OCI-M2 (cell line): Measurements from ENCODE around the gene CHN1.

Source experiments
- DNase-seq: peaks from one replicate; lab custom pipeline; 2025; ENCODE audit not compliant: unreplicated experiment; lab: John Stamatoyannopoulos, UW

CHN1 gene

DNA sequence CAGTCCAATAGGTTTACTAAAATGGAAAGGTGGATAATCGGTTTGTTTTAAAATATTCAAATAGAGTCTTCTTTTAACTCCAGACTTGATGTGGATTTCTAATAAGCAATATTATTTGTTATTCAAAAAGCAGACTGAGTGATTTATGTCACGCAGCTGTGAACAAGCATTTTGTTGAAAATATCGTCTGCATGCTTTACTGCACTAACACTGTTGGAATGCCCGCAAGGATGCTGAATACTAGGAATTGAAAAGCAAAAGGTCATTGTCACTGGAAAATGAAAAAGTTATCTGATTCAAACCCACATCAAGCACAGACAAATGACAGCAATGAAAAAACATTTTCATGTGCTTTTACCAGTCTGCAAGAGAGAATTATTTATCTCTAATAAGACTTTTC, 31.1 kb downstream of the CHN1 start:
- no peak for DNase-seq

DNA sequence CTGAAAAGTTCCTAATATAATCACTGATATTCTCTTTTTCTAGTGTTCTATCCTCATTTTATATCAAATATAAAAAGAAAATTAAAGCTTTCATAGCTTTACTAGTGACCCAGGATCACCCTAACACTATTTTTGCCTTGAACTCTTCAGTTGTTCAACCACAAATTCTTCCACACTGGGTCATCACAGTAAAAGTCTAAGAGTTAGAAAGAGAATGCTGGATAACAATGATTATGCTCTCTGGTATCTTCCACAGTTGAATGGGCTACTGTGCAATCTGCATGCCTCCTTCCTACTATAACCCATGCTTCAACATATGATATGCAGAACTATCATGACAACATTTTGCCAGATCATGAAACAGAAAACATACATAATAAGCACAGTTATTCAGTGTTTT, 32.3 kb downstream of the CHN1 start:
- no peak for DNase-seq

DNA sequence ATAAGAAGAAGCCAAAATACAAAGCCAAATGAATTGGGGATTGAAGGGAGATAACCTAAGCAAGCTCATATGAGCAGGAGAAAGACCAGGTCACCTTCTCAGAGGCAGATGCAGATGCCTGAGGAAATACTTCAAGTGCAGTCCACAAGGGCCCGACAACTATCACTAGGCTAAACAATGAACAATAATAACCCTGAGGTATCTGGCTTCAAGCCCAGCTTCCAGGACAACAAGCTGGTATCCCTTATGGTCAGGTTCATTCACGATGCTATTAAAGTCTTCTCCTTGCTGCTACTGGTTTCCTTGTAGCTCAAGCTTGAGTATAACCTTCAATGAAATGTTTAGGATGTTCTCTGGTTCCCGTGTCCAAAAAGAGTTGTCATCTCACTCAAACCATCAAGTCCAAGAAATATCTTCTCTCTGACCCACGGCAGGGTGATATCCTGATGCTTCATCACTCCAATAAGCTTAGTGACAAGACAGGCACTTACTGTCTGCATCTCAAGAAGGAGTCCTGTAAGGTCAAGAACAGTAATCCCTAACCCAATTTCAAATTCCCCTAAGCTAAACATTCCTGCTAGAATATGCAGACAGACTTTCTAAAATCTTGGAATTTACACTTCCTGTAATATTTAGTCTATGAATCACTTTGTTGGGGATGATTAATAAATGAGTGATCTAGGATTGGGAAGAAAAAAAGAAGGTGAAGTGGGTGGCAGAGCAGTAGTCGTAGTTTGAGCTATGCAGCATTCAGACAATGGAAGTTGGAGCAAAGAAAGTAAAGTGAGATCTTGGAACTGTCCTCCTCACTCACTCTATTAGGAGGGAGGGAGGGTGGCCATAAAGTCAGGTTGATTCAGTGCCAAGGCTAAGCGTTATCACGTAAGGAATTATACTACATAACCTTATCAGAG, 33.1 kb downstream of the CHN1 start:
- no peak for DNase-seq

DNA sequence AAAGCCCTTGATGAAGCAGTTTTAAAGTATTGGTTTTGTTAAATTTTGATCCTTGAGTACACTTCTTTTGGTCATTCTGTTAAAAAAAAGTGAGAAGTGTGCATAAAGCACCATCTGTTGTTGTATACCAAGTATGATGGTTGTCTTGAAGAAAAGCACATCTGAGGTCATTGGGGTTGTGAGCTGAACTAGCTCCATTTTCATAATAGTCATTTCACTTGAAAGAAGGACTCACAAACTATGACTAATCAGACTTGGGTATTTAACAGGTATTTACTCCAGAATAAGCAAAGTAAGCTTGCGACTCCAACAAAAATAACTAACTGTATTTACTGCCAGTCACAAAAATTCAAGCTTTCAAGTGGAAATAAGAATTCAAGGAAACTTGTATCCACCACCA, 35.1 kb downstream of the CHN1 start:
- DNase-seq = no peak

DNA sequence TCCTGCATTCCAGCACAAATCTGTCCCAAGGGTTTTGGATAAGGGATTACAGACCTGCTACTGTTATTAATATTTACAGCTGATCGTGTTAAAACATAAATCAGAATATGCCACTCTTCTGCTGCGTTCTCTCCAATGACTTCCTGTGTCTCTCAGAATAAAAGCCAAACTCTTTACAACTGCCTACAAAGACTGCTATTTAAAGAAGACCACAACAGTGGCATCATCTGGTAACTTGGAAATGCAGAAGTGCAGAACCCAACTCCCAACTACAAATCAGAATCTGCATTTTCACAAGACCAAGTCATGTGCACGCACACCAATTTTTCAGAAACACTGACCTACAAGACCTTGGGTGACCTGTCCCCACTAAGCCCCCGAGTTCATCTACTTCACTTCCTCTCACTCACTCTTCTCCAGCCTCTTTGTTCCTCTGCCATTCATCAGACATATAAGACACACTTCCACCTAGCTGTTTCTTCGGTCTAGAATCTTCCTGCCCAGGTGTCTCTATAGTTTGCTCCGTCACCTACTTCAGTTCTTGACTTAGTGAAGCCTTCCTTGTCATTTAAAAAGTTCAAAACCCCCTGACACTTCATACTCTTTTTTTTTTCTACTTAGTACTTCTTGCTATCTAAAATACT, 36.0 kb downstream of the CHN1 start:
- no peak for DNase-seq

DNA sequence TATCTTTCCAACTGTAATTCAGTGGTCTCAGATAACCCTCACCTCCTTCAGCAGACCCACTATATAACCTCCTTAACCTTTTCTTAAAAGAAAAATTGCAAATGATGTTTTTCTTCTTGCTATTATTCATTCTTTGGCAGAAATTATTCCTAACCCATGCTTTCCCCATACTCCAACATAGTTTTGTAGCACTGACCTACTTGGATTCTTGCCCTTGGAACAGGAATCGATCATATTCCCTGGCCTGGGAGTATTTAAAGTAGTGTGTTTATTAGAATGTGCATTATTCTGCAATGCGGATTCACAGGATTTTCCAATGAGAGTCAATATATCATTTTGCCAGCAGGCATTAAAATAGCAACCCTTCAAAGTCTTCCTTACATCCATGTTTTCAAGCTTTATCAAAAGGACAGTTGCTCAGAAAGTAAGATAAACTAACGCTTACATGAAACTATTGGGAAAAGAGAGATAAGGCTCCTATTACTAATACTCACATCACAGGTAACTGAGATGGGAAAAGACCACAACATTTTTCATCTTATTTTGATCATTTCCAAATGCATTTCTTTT, 37.4 kb downstream of the CHN1 start:
- no peak for DNase-seq

DNA sequence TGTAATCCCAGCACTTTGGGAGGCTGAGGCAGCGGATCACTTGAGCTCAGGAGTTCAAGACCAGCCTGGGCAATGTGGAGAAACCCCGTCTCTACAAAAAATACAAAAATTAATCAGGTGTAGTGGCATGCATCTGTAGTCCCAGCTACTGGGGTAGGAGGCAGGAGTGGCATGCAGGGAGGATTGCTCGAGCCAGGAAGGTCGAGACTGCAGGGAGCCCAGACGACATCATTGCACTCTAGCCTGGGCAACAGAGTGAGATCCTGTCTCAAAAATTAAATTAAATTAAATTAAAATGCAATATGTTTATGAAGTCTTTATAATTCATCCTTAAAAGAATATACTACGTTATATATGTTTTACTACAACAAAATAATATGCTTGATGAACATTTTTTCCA, 38.1 kb downstream of the CHN1 start:
- no peak for DNase-seq

DNA sequence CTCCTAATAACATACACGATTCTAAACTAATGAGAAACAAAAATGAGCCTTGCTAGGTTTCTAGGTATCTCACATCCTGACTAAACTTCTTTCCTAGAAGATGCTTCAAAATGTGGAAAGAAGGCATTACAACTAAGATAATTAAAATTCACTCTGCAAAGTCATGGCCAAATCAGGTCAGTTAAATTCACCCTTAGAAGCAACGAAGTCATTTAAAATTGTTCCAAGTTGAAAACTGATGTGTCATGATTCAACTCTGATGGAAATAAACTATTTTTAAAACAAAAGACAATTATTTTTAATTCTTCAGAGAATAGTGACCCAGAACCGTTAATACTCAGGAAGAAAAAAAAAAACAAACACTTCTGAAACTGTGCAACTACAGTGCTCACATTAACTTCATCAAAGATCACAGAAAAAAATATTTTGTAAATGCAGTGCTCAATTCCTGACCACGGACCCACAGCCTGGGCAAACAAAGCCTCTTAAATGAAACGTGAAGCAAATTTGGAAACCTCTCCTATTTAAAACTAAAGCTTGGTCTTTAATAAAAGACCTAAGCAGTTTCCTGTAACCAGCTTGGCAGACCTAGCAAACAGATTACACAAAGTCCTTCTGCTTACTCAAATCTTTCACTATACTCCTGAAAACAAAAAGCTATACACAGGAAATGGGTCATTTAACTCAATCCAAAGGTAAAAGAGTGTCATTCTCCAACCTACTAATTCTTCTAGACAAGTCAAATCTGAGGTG, 39.0 kb downstream of the CHN1 start:
- no peak for DNase-seq

DNA sequence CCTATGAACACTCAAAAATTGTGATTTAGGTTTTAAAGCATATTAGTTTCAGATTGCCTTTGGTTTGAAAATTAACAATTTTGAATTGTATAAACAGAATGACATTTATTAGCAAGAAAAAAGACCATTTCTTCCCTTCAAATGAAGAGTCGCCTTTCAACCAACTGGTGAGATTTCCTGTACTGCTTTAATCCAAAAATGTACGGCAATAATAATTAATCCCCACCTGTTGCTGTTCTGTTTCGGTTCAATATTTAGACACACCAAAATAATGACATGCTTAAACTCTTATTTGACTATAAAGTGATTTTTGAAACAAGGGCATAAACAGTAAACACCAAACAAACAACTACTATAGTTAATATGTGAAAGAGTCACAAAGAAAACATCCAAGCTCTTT, 39.6 kb downstream of the CHN1 start:
- no peak for DNase-seq

DNA sequence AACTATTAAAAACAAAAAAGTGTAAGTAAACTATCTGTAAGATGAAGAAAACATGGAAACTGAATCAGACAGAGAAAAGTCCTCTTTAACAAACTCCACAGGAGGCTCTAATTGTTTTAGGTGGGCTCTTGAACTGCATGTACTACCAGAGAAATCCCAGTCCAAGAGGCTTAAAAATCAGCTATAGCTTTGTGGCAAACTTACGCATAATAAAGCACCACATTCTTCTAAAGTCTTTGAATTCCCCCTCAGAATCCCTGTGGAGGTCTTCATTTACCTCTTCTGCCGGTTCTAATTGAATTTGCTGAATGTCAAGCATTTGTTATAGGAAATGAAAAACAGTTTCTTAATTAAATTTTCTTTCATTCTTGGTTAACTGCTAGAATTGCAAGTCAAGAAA, 40.8 kb downstream of the CHN1 start:
- DNase-seq = no peak

DNA sequence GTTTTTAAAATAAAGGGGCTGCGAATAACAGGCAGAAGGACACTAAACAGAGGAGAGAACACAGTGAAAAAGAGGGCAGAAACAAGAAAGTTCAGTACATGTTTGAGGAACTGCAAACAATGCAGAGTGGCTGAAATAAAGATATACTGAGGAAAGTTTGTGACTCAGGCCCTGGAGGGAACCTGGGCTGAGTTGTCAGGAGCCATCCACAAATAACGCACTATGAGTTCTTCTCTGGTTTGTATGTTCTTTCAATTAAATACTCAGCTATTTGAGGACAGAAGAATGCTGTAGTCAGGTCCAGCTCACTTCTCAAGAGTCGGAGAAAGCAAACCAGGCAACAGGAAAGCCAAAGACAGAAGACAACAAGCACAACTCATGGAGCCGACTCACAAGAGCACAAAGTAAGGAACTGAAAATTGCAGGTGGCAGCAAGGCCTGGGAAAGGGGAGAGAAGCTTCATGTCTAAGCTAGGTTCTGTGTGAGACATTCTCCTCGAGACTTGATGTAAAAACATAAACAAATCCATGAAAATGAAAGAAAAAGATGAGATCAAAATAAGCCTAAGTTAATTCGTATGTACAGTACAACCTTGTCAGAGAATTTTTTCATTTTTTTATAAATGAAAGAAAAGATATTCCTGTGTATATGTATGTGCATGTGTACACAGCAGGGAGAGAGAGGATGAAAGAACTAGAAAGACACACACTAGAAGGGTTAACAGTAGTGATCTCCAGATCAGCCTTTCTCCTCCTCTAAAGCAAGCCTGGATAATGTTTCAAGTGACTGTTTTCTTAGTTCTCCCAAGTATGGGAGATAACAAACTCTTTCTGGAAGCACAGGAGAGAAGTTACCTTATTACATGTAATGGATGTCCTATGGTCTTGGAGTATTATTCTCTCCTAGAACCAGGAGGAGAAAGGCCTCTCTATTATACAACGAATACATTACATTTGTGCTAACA, 41.5 kb downstream of the CHN1 start:
- DNase-seq = no peak

DNA sequence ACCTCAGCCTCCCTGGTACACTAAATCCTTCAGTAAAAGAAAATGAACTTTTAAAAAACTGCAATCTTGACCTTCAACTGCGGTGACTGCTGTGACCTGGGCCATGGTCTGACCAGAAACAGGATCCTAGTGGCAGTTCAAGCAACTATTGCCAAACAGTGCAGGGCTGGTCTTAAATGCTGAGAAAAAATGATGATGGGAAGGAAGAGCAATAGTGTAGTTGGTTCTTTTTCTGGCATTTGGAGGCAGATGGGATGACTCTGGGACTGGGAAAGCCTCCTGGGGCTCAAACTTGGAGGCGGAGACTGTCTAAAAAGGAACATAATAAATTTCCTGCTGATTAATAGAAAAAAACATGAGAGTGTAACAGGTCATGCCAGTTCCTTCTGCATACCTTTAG, 45.4 kb downstream of the CHN1 start:
- DNase-seq = no peak

DNA sequence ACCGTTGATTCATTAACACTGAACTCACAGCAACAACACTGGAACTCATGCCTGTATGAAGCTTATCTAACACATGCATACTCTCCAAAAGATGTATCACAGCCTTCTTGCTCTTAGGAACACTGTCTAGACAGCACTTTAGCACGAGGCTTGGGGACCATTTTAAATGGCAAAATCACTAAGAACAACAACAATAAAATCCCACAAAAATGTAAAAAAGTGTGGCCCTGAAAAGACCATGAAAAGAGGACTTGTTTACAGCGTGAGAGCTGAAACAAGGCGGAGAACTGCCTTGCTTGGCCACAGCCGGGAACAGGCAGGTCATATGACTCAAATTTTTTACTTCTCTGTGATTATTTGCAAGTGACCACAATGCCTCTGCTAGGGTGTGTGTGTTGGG, 48.1 kb downstream of the CHN1 start:
- no peak for DNase-seq

DNA sequence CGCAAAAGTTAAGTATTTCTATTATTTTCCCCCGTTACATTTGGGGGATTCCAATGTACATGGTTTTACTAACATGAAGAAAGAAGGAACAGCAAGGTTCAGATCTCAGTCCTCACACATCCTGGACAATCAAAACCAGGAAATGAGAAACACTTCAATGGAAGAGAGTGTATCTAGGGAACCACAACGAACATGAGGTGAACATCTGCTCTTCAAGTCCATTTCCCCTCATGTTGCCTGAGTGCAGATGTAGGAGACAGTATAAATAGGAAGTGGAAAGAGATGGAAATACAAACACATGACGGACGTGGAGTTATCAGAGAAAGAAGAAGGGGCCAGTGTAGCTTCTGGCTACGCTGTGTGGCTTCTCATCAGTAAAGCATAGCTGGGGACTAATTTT, 52.6 kb downstream of the CHN1 start:
- no peak for DNase-seq

DNA sequence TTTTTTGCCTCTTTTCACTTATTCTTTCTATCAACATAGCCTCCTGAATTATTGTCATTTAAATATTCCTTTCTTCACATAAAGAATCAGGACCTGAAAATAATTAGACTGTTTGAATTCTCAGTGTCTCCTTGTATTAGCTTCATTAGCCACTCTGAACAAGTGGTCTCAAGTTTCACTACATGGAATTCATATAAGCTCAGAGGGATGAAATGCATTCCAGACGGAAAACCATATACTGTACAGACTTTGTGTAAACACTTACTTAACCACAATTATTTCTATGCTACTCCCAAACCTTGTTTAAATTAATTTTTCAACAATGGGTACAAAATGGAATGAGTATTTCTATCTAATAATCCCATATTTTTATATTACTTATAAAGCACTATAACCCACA, 53.4 kb downstream of the CHN1 start:
- no peak for DNase-seq

DNA sequence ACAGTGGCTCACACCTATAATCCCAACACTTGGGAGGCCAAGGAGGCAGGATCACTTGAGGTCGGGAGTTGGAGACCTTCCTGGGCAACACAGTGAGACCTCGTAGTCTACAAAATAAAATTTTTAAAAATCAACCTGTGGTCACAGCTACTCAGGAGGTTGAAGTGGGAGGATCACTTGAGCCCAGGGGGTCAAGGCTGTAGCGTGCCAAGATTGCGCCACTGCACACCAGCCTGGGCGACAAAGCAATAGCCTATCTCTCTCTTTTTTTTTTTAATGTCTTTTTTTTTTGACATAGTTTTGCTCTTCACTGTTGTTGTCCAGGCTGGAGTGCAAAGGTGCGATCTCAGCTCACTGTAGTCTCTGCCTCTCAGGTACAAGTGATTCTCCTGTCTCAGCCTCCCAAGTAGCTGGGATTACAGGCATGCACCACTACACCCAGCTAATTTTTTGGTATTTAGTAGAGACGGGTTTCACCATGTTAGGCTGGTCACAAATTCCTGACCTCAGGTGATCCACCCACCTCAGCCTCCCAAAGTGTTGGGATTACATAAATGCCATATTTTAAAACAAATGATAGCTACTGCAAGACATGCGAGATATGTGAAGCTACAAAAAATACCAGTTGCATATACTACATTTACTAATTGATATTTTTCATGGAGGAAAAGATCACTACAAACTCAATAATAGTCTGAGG, 55.0 kb downstream of the CHN1 start:
- no peak for DNase-seq

DNA sequence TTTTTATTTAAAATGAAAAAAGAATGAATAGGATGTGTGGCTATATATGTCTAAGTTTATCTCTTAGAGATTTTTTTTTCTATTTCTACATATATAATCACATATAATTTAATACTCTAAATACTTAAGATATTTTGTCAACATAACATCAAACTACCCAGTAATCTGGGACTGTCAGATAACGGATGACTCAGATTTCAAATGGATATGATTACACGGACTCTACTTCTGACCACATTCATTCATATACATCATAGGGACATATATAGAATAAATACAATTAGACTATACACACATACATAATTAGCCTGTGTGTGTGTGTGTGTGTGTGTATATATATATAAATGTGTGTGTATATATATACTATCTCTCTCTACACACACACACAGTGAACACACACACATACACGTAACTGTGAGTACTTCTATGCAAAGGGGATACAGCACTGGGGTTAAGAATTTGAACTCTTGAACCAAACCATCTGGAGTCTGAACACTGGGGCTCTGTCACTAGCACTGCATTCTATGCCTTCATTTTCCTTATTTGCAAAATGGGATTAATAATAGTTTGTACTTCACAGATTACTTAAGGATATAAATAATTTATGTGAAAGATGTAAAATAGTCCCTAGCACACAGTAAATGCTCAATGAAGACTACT, 59.5 kb downstream of the CHN1 start:
- no peak for DNase-seq

DNA sequence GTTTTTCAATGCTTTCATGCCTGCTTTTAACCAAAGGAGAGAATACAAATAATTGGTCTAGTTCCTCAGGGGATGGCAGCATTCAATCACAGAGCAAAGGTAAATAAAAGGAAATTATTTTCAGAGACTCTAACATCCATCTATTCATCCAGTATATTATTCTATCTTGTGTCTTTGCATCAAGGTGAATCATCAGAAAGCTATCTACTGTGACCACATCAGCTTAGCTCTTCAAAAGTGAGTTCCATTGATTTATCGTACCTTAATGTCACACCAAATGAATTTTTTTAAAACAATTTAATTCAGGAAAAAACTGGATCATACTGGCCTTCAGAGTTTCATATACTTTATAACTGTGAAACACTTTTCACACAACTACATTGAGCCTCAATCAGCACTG, 66.1 kb downstream of the CHN1 start:
- DNase-seq = no peak

DNA sequence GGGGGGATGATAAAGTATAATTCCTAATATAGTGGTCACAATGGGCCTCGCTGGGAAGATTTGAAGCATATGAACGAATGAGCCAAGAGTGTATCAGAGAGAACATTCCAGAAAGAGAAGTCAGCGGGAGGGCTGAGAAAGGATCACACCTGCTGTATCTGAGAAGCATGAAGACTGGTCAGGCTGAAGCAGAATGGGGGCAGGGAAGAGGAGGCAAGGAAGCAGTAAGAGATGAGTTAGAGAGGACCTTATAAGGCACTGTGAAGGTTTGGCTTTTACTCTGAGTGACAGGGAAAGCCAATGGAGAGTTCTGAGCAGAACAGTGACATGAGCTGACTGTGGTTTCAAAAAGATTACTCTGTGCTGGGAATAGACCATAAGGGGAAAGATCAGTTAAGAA, 73.5 kb downstream of the CHN1 start:
- no peak for DNase-seq
